NCI-H146 (cell line): Measurements from ENCODE around the gene PCDH20.
"Not testable (repeated sequence)": the region's sequence is repeated elsewhere in the genome, so short reads cannot be mapped to it uniquely, and the experiment has no call there.

Experiments
- DNase-seq: peaks from one replicate; lab custom pipeline; 2025; lab: John Stamatoyannopoulos, UW

The PCDH20 gene, protein sequence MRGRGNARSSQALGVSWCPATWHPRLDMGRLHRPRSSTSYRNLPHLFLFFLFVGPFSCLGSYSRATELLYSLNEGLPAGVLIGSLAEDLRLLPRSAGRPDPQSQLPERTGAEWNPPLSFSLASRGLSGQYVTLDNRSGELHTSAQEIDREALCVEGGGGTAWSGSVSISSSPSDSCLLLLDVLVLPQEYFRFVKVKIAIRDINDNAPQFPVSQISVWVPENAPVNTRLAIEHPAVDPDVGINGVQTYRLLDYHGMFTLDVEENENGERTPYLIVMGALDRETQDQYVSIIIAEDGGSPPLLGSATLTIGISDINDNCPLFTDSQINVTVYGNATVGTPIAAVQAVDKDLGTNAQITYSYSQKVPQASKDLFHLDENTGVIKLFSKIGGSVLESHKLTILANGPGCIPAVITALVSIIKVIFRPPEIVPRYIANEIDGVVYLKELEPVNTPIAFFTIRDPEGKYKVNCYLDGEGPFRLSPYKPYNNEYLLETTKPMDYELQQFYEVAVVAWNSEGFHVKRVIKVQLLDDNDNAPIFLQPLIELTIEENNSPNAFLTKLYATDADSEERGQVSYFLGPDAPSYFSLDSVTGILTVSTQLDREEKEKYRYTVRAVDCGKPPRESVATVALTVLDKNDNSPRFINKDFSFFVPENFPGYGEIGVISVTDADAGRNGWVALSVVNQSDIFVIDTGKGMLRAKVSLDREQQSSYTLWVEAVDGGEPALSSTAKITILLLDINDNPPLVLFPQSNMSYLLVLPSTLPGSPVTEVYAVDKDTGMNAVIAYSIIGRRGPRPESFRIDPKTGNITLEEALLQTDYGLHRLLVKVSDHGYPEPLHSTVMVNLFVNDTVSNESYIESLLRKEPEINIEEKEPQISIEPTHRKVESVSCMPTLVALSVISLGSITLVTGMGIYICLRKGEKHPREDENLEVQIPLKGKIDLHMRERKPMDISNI

DNA sequence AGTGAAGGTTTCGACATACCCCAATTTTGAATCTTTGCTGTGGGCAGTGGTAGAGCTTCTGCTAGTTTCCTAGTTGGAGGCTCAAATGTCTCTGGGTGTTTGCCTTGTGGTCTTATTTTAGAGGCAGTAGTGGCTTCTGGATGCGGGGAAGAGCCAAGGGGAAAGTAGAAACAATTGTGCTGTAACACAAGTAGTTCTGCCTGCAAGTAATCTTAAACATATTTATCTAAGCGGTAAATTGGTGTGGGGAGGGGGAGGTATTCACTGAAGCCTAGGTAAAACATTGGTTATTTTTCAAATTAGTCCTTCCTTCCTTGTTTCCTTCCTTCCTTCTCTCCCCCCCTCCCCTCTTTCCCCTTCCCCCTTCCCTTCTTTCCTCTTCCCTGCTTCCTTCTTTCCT lies at the start of gene PCDH20:
PCDH20 (minus strand) TSS at position 101 of the 400 bp plus-strand sequence. CDS start 691 bp downstream, outside the sequence.
- DNase-seq, result no peak

DNA sequence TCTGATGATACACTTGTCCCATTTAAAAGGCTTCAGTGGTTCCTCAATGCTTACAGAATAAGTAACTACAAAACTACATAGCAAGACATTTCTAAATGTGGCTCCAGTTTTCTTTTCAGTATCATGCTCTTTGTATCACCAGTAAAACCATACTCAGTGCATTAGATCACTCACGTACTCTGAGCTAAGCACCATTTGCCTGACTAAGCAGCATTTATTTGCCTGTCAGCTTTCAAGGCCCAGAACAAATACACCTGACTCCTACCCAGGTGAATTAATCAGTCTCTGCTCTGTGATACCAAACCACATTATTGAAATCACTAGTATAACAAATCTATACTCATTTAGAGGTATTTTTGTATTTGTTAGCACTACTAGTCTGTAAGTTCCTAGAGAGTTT lies 47.4 kb upstream of the PCDH20 start:
- peak; percentile 75 for DNase-seq

DNA sequence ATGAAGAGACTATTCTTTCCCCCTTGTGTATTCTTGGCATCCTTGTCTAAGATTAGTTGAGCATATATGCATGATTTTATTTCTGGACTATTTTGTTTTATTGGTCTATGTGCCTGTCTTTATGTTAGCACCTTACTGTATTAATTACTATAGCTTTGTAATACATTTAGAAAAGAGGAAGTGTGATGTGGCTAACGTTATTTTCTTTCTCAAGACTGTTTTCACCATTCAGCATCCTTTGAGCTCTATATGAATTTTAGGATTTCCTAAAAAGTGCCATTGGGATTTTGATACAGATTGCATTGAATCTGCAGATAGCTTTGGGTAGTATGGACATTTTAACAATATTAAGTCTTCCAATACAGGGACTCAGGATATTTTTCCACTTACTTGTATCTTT lies 37.5 kb upstream of the PCDH20 start:
- DNase-seq, result no peak

DNA sequence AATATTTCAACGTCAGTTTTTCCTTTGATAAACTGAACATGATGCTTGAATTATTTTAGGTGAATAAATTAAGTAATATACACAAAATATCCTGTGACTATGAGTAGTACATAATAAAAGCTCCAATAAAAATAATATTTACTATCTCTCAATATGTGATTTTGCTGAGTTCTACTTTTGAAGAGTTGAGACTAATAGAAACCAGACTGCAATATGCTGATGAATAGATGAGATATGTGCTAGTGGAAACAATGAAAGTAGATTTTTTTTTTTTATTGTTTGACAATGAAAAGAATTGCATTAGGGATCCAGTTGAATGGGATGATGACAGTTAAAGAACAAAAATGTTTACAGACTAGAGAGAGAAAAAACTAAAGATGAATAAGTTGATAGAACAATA lies 16.4 kb upstream of the PCDH20 start:
- no peak for DNase-seq

DNA sequence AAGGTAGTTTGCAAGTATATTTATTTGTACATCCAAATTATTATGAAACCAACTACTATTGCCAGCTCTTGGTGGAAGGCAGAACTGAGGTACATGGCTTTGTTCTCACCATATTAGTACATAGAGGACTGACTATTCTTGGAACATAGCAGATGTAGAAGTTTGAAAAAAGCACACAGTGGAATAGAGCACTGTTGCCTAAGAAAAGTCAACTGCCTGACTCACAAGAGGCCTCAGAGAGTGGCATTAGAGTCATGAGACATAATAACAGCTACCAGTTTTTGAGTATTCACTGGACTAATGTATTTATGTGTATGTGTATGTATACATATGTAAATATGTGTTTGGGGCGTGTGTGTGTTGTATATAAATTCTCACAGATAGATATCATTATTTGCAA lies 8.3 kb upstream of the PCDH20 start:
- no peak for DNase-seq

DNA sequence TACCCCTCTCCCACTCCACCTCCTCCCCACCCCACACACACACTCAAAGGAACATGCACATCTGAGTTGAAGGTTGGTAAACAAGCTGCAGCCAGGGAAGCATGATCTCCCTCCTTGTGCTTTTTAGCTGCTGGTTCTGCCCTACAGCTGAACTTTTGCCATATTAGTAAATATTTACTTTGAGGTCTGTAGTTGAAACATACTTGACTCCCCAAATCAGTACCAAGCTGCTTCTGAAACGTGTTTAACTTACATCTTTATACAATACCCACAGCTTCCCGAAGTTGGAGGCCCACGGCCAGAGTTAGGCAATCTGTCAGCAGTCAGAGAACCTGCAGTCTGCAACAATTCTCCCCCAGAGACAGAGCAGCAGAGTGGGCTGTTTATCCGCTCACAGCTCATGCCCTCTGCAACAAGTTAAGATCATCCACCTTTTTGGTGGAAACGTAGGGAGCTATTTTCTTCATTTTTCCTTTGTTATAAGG lies 1.5 kb upstream of the PCDH20 start:
- DNase-seq, result no peak

DNA sequence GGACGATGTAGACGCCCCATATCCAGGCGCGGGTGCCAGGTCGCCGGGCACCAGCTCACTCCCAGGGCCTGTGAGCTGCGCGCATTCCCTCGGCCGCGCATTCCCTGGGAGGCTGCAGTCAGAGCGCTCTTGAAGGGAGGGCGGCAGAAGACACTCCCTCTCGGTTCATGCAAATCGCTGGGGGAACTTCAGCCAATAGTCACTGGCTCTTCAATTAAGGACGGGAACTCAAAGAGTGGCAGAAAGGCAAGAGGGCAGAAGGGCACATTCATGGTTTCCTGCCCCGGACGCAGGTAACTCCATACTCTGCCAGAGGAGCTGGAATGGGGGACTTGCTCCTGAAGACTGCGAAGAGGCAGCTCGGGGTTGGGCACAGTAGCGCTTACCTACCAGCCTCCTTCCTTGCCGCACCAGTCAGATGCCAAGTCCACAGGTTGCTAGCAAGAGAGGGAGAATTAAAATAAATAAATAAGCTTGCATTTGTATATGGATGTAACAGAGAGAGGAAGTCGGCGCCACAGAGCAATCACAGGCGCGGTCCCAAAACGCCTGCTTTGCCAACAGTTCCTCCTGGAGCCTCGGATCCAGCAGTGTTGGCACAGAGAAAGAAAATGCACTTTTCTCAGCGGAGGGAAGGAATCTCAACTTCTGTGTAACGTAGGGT lies 459 bp downstream of the PCDH20 start:
- DNase-seq, result peak; percentile 89

DNA sequence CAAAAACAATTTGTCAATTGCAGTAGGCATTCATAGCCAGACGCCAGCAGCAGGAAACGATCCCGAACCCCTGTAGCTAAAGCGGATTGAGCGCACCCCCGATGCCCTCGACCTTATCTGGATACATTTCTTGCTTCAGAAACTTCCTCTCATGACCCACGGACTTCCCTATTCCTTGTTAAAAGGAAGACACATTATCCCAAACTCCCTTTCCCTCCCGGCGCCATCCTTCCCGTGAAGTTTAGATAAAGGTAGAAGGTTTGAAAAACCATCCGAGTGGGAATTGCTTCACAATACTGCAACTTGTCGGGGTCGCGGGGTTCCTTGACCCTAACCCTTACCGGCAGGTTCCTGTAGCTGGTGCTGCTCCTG lies 977 bp downstream of the PCDH20 start:
- no peak for DNase-seq

DNA sequence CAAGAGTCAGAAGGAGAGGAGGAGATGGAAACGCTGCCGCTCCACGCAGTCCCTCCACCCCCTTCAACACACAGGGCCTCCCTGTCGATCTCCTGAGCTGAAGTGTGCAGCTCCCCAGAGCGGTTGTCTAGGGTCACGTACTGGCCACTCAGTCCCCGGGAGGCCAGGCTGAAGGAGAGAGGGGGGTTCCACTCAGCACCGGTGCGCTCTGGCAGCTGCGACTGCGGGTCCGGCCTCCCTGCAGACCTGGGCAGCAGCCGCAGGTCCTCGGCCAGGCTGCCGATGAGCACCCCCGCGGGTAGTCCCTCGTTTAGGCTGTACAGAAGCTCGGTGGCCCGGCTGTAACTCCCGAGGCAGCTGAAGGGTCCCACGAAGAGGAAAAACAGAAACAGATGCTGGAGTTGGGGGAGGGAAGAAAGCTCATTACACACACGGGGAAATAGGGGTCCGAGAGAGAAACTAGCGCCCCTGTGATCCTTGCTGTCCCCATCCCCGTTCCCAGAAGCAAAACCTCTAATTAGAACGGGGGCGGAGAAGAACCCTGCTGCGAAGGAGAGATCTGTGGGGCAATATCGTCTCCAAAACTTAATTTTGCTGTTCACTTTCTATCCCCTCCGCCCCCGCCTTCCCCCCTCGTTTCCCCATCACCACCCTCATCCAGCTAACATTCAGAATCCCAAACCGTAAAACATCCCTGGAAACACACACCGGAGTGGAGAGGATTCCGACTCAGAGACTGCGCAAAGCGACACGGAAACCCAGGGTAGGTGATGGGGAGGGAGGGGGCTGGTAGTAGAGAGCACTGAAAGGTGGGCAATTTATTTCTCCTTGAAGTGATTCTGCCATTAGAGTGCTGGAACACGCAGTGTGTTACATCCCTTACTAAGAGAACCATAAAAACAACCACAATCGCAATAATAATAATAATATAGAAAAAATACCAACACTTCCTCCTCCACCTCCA lies 1.8 kb downstream of the PCDH20 start:
- DNase-seq, result peak; percentile 36

DNA sequence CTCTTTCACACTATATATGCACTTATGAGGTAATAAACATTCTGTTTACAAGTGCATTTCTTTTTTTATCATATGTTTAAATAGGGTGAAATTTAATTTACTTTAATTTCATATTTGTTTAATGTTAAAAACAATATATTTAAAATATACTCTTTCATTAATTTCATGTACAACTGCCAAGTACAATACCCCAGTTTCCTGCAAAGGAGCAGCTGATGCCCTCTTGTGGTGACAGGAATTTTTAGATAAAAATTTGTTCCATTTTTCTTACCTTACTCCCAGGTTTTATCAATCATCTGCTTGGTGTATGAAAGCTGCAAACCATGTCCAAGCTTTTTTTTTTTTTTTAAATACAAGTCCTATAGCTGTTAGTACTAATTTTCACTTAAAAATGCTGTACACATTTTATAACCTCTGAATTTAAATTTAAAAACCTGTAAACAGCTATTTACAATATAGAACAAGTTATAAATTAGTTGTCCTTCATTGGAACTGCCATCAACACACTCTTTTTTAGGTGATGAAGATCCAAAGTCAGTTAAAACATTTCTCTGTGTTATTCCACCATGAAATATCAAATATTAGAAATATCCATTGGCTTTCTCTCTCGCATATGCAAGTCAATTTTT lies 4.9 kb downstream of the PCDH20 start:
- DNase-seq, result peak; percentile 19

DNA sequence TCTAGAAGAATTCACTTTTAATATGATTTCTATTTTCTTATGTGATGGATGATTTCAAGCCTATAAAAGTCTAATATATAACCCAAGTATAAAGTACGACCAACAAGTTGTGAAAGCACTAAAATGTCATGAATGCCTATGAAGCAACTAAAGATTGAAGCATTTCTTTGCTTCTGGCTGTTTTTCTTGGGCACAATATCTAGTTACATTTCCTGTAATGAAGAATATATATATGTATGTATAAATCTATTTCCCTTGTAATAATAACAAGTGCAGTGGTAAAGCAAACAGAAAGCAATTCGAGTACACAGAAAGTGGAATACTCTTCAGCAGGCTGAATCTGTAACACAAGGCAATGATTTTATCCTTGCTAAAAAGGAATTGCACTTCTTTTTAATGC lies 5.4 kb downstream of the PCDH20 start:
- DNase-seq, result no peak

DNA sequence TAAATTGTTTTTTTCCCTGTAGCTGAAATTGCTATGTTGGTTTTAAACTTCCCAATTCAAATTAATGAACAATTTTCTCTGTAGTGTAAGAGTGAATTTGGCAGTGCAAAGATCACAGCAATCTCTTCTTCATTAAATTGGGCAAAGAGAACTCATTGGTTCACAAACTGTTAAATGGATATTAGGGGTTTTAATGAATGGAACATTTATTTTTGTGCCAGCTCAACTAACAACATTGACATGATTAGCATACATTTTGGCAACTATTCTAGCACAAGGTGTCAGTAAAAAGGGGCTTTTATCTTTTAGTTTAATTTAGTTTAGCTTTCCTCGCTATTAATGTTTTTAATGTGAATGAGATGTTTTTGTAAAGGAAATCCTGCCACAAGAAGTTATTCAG lies 7.1 kb downstream of the PCDH20 start:
- no peak for DNase-seq

DNA sequence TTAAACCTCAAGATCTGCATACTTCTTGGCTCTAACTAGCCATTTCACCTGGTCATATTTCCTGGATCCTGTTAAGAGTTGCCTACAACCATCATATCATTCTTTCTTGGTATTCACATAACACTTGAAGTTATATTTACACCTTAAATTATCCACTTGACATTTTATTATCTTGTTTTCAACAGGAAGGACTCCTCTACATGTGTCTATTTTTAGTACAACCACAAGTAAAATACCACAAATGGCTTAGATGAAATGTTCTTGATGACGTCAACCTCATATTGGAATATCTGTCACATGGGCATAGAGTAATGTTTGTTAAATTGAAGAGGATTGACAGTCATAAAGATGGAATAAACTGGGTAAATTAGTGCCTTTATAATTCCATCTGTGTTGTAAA lies 9.4 kb downstream of the PCDH20 start:
- no peak for DNase-seq

DNA sequence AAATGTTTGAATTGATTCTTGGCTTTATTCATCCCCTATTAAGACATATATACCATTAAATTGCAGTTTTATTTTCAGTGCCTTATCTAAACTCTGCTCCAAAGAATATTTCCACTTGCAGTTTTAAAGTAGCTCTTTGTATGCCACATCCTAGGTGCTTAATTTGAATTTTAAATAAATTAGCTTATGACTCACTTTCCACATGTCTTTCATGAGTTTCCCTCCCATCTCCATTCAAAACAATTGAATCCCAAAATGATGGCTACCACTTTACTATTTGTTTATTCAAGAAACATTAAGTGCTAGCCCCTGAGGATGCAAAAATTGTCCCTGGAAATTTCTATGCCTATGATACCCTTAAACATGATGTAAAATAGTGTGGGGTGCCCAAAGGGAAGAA lies 19.5 kb downstream of the PCDH20 start:
- DNase-seq, result no peak

DNA sequence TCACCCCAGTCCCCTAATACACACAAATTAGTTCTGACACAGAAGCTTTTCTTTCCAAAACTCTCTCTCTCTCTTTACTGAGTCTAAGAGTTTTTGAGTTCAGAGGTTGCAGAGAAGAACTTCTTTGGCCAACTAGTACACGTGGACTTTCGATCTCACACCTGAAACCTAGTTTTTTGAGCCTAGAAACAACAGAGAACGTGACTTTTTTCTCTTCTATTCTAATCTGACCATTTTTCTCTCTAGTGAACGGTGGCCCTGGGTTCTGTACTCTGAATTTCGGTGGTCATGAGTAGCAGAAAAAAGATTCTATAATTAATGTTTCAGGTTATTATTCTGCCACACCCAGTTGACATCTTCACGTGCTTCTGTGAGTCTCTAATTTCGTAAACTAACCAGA lies 24.2 kb downstream of the PCDH20 start:
- no peak for DNase-seq

DNA sequence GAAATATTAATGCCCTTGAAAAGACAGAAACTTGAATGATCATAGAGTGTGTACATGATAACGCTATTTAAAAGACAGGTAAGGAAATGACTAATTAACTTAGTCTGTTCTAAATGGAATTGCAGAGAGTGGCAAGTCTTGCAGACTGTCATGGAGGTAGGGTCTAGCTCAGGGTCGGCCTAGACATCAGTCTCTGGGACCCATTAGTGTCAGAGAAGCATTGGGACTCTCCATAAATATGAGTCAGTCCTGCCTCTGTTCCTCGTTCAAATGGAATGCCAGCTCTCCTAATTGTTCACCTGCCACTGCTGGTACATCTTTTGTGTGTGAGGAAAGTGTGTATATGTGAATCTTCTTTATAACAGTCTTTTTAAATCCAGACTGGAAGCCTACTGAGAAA lies 28.0 kb downstream of the PCDH20 start:
- no peak for DNase-seq

DNA sequence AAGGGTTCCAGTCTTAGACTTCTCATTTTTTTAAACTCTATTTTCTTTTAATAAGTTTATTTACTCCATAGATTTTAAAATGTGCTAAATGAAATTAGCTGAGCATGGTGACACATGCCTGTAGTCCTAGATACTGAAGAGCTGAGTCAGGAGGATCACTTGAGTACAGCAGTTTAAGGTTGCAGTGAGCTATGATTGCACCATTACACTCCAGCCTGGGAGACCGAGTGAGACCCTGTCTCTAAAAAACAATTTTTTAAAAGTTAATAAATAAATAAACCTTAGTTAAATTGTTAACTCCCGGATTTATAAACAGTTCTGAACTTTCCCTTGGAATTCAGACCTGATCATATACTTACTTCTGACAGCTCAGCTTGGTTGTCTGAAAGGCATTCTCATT lies 32.5 kb downstream of the PCDH20 start:
- DNase-seq, result no peak

DNA sequence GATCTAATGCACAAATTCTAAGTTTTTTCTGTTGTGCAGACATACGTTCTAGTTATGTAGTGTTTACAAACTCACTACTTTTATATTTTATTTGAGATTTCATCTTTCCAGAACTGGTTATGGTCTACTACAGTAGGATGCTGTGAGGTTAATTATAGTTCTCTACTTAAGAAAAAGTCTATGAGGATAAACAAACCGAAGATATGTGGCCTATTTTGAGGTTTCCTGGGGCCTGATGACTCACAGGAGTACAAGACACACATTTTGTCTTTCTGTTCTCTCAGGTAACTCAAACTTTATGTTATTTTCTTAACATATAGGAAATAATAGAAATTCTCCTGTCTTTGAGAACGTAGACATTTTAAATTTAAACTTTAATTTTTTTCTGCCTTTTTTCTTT lies 45.1 kb downstream of the PCDH20 start:
- DNase-seq, result no peak

DNA sequence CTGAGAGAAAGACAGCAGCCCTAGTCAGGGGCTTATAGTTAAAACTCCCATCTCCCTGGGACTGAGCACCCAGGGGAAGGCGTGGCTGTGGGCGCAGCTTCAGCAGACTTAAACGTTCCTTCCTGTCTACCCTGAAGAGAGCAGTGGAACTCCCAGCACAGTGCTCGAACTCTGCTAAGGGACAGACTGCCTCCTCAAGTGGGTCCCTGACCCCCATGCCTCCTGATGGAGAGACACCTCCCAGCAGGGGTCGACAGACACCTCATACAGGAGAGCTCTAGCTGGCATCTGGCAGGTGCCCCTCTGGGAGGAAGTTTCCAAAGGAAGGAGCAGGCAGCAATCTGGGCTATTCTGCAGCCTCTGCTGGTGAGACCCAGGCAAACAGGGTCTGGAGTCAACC lies 51.0 kb downstream of the PCDH20 start:
- not testable (repeated sequence) for DNase-seq

DNA sequence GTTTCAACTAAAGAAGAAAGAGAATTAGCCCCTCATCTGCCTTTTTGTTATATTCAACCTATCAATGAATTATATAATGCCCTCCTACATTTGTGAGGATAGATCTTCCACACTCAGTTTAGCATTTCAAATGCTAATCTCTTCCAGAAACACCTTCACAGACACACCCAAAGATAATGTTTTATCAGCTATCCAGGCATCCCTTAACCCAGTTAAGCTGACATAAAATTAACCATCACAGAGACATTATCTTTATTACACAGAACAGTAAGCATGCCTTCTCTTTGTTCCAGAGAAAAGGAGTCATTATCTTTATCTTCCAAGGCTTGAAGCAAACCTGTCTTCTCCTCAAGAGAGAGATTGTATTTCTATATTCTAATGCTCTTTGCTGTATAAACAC lies 53.1 kb downstream of the PCDH20 start:
- DNase-seq, result no peak
